ENCODE results near the gene SYCE3. TPM values are rescaled to one million over a fixed set of nuclear protein-coding genes. Genes with fewer than 3 reads are reported as not detected.

Gene SYCE3
- total and polyA plus RNA-seq, 11 donors, result not detected

GRCh38 chr22:50569896-50570535 lies 7.3 kb upstream of the SYCE3 start:
- no peak overlapping the region for H3K4me3 ChIP-seq
- H3K27ac ChIP-seq, result peak overlapping the region in 1 of 12 donors; percentile 32
- peaks cover 0 to 28% (median 0%) of the 10 kb centered on the region in 12 donors for H3K4me1 ChIP-seq
- WGBS, 4 donors, result 82 to 95% (median 90%) methylated on average over 10 to 13 of the region's 13 CpGs
- intact Hi-C loops (cut with DNase I), result no loop called here
- no peaks in the 10 kb centered on the region for H3K27me3 ChIP-seq
- no peaks in the 10 kb centered on the region for H3K9me3 ChIP-seq
- peak in 1 of 5 donors; percentile 44 for DNase-seq
- ATAC-seq, result no peak
- H3K36me3 ChIP-seq, result peaks cover 0 to 78% (median 66%) of the 10 kb centered on the region in 9 donors
- TF ChIP-seq POLR2A (IDR thresholded peaks at IDR 0.05), result no peak
- no peak for TF ChIP-seq CTCF (IDR thresholded peaks at IDR 0.05)

- Histone ChIP-seq H3K27me3 (no peaks in the 10 kb centered on the region), H3K9me3 (no peaks in the 10 kb centered on the region), H3K4me1 (peaks cover 0 to 26% (median 0%) of the 10 kb centered on the region in 12 donors), H3K4me3 (no peak overlapping the region), H3K27ac (no peak overlapping the region), H3K36me3 (peaks cover 0 to 69% (median 63%) of the 10 kb centered on the region in 9 donors)
- DNase-seq (no peak), ATAC-seq (peak in 1 of 4 donors; percentile 7)
- 66 to 79% (median 76%) methylated on average over 8 of the region's 8 CpGs for WGBS, 4 donors
- TF ChIP-seq CTCF (IDR thresholded peaks at IDR 0.05), result no peak
- TF ChIP-seq POLR2A (IDR thresholded peaks at IDR 0.05), result no peak
- intact Hi-C loops (cut with DNase I), result no loop called here
Observed at GRCh38 chr22:50569041-50569459, 6.3 kb upstream of the SYCE3 start.

GRCh38 chr22:50568626-50569025 lies 5.9 kb upstream of the SYCE3 start:
- H3K27ac ChIP-seq, result no peak overlapping the region
- WGBS, 4 donors, result 67 to 81% (median 79%) methylated on average over 6 to 7 of the region's 7 CpGs
- H3K4me3 ChIP-seq, result no peak overlapping the region
- ATAC-seq (peak in 2 of 4 donors; percentile 18 to 29), DNase-seq (no peak)
- H3K4me1 ChIP-seq, result peaks cover 0 to 26% (median 1%) of the 10 kb centered on the region in 12 donors
- H3K9me3 ChIP-seq, result no peaks in the 10 kb centered on the region
- TF ChIP-seq POLR2A (IDR thresholded peaks at IDR 0.05) (no peak), CTCF (IDR thresholded peaks at IDR 0.05) (no peak)
- H3K36me3 ChIP-seq, result peaks cover 0 to 65% (median 59%) of the 10 kb centered on the region in 9 donors
- intact Hi-C loops (cut with DNase I), result no loop called here
- H3K27me3 ChIP-seq, result no peaks in the 10 kb centered on the region

GRCh38 chr22:50567721-50568252 lies 5.1 kb upstream of the SYCE3 start:
- Histone ChIP-seq H3K27me3 (no peaks in the 10 kb centered on the region), H3K4me1 (peaks cover 0 to 29% (median 7%) of the 10 kb centered on the region in 12 donors), H3K4me3 (no peak overlapping the region), H3K27ac (no peak overlapping the region), H3K9me3 (no peaks in the 10 kb centered on the region), H3K36me3 (peaks cover 0 to 57% (median 51%) of the 10 kb centered on the region in 9 donors)
- DNase-seq (no peak), ATAC-seq (no peak)
- intact Hi-C loops (cut with DNase I), result no loop called here
- no peak for TF ChIP-seq CTCF (IDR thresholded peaks at IDR 0.05)
- no peak for TF ChIP-seq POLR2A (IDR thresholded peaks at IDR 0.05)
- 88 to 94% (median 93%) methylated on average over 7 of the region's 7 CpGs for WGBS, 4 donors
